ENCODE data around the gene MED23. TPM values are rescaled to one million over a fixed set of nuclear protein-coding genes. Genes with fewer than 3 reads are reported as not detected.
"Not testable (repeated sequence)": the region's sequence is repeated elsewhere in the genome, so short reads cannot be mapped to it uniquely, and the experiment has no call there.

The MED23 gene
- total RNA-seq, 6 experiments from 2014 or later: 8.8 to 13.8 (median 11.0) TPM

- no peaks in the 10 kb centered on the region for H3K36me3 ChIP-seq
- ATAC-seq (no peak), DNase-seq (no peak)
- no peaks in the 10 kb centered on the region for H3K27me3 ChIP-seq
- TF ChIP-seq CTCF (IDR thresholded peaks at IDR 0.05) (no peak), POLR2A (IDR thresholded peaks at IDR 0.05) (no peak)
- no peak overlapping the region for H3K27ac ChIP-seq
- H3K9me3 ChIP-seq: no peaks in the 10 kb centered on the region
- H3K4me1 ChIP-seq: no peaks in the 10 kb centered on the region
- H3K4me3 ChIP-seq: no peak overlapping the region
- 33% methylated on average over 1 of the region's 3 CpGs for WGBS (ENCODE audit: insufficient coverage, low coverage, low lambda C conversion rate, missing lambda C conversion rate)
- intact Hi-C loops (cut with DNase I): no loop called here
Measured at GRCh38 chr6:131532580-131533039, 95.4 kb downstream of the MED23 start.

- H3K27me3 ChIP-seq; ATAC-seq; H3K36me3 ChIP-seq; DNase-seq; intact Hi-C loops (cut with DNase I); H3K9me3 ChIP-seq; H3K4me1 ChIP-seq; H3K27ac ChIP-seq; H3K4me3 ChIP-seq: not testable (repeated sequence)
- 92% methylated on average over 6 of the region's 12 CpGs for WGBS (ENCODE audit: insufficient coverage, low coverage, low lambda C conversion rate, missing lambda C conversion rate)
Measured at GRCh38 chr6:131531681-131532080, 96.4 kb downstream of the MED23 start.

- H3K4me3 ChIP-seq; intact Hi-C loops (cut with DNase I); H3K27ac ChIP-seq; H3K4me1 ChIP-seq; H3K36me3 ChIP-seq; H3K9me3 ChIP-seq; H3K27me3 ChIP-seq; DNase-seq; ATAC-seq: not testable (repeated sequence)
- WGBS (ENCODE audit: insufficient coverage, low coverage, low lambda C conversion rate, missing lambda C conversion rate): 66% methylated on average over 5 of the region's 5 CpGs
Measured at GRCh38 chr6:131530936-131531335, 97.1 kb downstream of the MED23 start.

- intact Hi-C loops (cut with DNase I): no loop called here
- 92% methylated on average over 20 of the region's 25 CpGs for WGBS (ENCODE audit: insufficient coverage, low coverage, low lambda C conversion rate, missing lambda C conversion rate)
- DNase-seq (no peak), ATAC-seq (no peak)
- Histone ChIP-seq H3K27me3 (no peaks in the 10 kb centered on the region), H3K27ac (no peak overlapping the region), H3K4me3 (no peak overlapping the region), H3K9me3 (no peaks in the 10 kb centered on the region), H3K36me3 (no peaks in the 10 kb centered on the region), H3K4me1 (no peaks in the 10 kb centered on the region)
- TF ChIP-seq POLR2A (IDR thresholded peaks at IDR 0.05): no peak
- TF ChIP-seq CTCF (IDR thresholded peaks at IDR 0.05): no peak
Measured at GRCh38 chr6:131524695-131525336, 103.2 kb downstream of the MED23 start.

- Histone ChIP-seq H3K9me3 (no peaks in the 10 kb centered on the region), H3K27me3 (no peaks in the 10 kb centered on the region), H3K4me1 (no peaks in the 10 kb centered on the region), H3K27ac (no peak overlapping the region), H3K4me3 (no peak overlapping the region), H3K36me3 (no peaks in the 10 kb centered on the region)
- ATAC-seq: no peak
- TF ChIP-seq CTCF (IDR thresholded peaks at IDR 0.05): no peak
- no peak for TF ChIP-seq POLR2A (IDR thresholded peaks at IDR 0.05)
- intact Hi-C loops (cut with DNase I): no loop called here
- 100% methylated on average over 1 of the region's 1 CpG for WGBS (ENCODE audit: insufficient coverage, low coverage, low lambda C conversion rate, missing lambda C conversion rate)
- no peak for DNase-seq
Measured at GRCh38 chr6:131523988-131524673, 103.9 kb downstream of the MED23 start.

Small RNA genes lying within 50 kb of the gene (small RNA-seq; reads per million reads assigned to genes)
- gene RNU4-18P: 0 to 0.13 reads per million in 2 experiments

Other genes starting within 250 kb of the MED23 start
- gene ARG1, start 55.0 kb downstream of the MED23 start, total RNA-seq: 1,000 to 10,000 TPM in 2 of 6 experiments, 100 to 1,000 TPM in 4; 428 to 1,179 (median 813) TPM
- 1 to 10 TPM in 4 of 6 experiments, under 1 TPM in 2; 0.63 to 2.7 (median 1.5) TPM for gene ENPP3, start 9.1 kb upstream of the MED23 start, total RNA-seq
- gene OR2A4, start 73.2 kb upstream of the MED23 start, total RNA-seq: 1 to 10 TPM in 1 of 6 experiments, not detected in 5; 1.6 TPM
- gene CTAGE9, start 82.8 kb upstream of the MED23 start, total RNA-seq: not detected
- gene ENPP1, start 179.8 kb upstream of the MED23 start, total RNA-seq: 10 to 100 TPM; 27.5 to 61.6 (median 45.6) TPM